Neural progenitor cell (in vitro differentiated cells): ENCODE data around the gene LZTS3.

Experiments used
- CTCF ChIP-seq: fragments of 200-600 bp; sonication (generic); IDR thresholded peaks from 2 replicates; pipeline ENCODE4 v1.5.1; 2017; ENCODE audit warnings: antibody characterized with exemption, mild to moderate bottlenecking
- EZH2 ChIP-seq: fragments of 200-600 bp; sonication (generic); IDR thresholded peaks from 2 replicates; pipeline ENCODE4 v1.6.1; 2017; ENCODE audit warnings: antibody characterized with exemption, mild to moderate bottlenecking, moderate library complexity
- EZH2phosphoT487 ChIP-seq: fragments of 200-600 bp; sonication (generic); IDR thresholded peaks from 2 replicates; pipeline ENCODE4 v1.6.1; 2017; ENCODE audit warnings: antibody characterized with exemption

- TF ChIP-seq CTCF (peak; percentile 69), EZH2 (no peak), EZH2phosphoT487 (no peak)
These were observed 57.9 kb downstream of the LZTS3 start for GRCh38 chr20:3115190-3116107.
